HEK293 (cell line): ENCODE data around the gene BAIAP3.

Experiments
- KLF8 ChIP-seq: fragments of 450-650 bp; formaldehyde crosslinking; IDR thresholded peaks from 2 replicates; pipeline ENCODE4 v1.5.1; 2016; ENCODE audit warnings: missing biosample characterization, missing genetic modification characterization
- RBAK ChIP-seq: fragments of 450-650 bp; formaldehyde crosslinking; IDR thresholded peaks from 2 replicates; pipeline ENCODE4 v1.5.1; 2016; ENCODE audit warnings: missing biosample characterization, missing genetic modification characterization
- REST ChIP-seq: fragments of 450-650 bp; formaldehyde crosslinking; IDR thresholded peaks from 2 replicates; pipeline ENCODE4 v1.5.1; 2016; ENCODE audit warnings: missing biosample characterization, missing genetic modification characterization

- TF ChIP-seq KLF8 (tag by site-specific recombination) (peak; percentile 74; the same call in 1 of the 2 replicates), RBAK (tag by site-specific recombination) (no peak), REST (tag by site-specific recombination) (no peak)
These were observed 45.4 kb downstream of the BAIAP3 start for GRCh38 chr16:1378804-1379303.
